Cardiac muscle cell (in vitro differentiated cells and primary cell): ENCODE results near the gene BCL3. TPM values are rescaled to one million over a fixed set of nuclear protein-coding genes. Genes with fewer than 3 reads are reported as not detected.
A peak's percentile ranks its signal among the peaks of the same experiment; 100 is the strongest.

Experiments used
- DNase-seq, 2 donors: peaks; one replicate each; pipeline versions ENCODE4 v3.0.0 to v3.0.0-alpha.2; 2010 to 2017; ENCODE audit warnings: low read depth in 1 of 2, low spot score in 1 of 2
- H3K27ac ChIP-seq: fragments of 200-600 bp; sonication (generic); 2 replicates; pipeline ENCODE4 v1.5.1; 2016
- H3K27me3 ChIP-seq: fragments of 200-600 bp; sonication (generic); 2 replicates; pipeline ENCODE4 v1.6.0; 2016; ENCODE audit warnings: control low read depth
- H3K36me3 ChIP-seq: fragments of 200-600 bp; sonication (generic); 2 replicates; pipeline ENCODE4 v1.5.1; 2016; ENCODE audit warnings: control low read depth
- H3K4me1 ChIP-seq: fragments of 200-600 bp; sonication (generic); 2 replicates; pipeline ENCODE4 v1.8.1; 2017; ENCODE audit warnings: low read depth, mild to moderate bottlenecking, mixed run types
- H3K4me3 ChIP-seq: fragments of 200-600 bp; sonication (generic); 2 replicates; pipeline ENCODE4 v1.5.1; 2016; ENCODE audit warnings: mild to moderate bottlenecking
- H3K9me3 ChIP-seq: fragments of 200-600 bp; sonication (generic); 2 replicates; pipeline ENCODE4 v1.5.1; 2017; ENCODE audit warnings: low read depth, mild to moderate bottlenecking, control low read depth
- polyA plus RNA-seq: library from polyadenylated mRNA; unstranded; fragments of >200 nt; fragmentation: Nextera tagmentation; extraction: Ambion mirVana; gene quantifications from 2 replicates; pipeline ENCODE4 v1.2.1, GENCODE V29; 2016
- total RNA-seq: library from RNA; depleted of rRNA; stranded (reverse); fragments of >200 nt; gene quantifications from 2 replicates; pipeline ENCODE4 v1.2.3, GENCODE V29; 2016
- TF ChIP-seq, protein P1 (sequence below): IDR thresholded peaks from 2 replicates; pipeline ENCODE4 v1.5.1; 2012; ENCODE audit warnings: low read depth, mild to moderate bottlenecking, low read length

Gene BCL3
- total and polyA plus RNA-seq, 2 experiments from 2014 or later, result 12.4 to 15.3 TPM

DNA sequence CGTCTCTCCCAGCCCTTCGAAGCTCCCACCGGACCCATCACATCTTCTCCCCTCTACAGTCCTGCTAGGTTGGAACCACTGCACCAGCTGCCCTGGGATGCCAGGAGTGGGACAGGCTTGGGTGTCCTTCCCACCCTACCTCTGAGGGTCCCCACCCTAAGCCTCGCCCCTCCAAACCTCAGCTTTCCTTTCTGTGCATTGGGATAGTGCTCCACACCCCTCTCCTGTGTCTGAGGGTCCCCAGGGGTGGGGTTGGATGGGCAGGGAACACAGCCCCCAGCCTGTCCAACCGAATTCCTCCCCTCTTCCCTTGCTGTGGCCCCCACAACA, 1.9 kb upstream of the BCL3 start:
- peaks cover 4% of the 10 kb centered on the region for H3K4me1 ChIP-seq
- TF ChIP-seq, protein P1, sequence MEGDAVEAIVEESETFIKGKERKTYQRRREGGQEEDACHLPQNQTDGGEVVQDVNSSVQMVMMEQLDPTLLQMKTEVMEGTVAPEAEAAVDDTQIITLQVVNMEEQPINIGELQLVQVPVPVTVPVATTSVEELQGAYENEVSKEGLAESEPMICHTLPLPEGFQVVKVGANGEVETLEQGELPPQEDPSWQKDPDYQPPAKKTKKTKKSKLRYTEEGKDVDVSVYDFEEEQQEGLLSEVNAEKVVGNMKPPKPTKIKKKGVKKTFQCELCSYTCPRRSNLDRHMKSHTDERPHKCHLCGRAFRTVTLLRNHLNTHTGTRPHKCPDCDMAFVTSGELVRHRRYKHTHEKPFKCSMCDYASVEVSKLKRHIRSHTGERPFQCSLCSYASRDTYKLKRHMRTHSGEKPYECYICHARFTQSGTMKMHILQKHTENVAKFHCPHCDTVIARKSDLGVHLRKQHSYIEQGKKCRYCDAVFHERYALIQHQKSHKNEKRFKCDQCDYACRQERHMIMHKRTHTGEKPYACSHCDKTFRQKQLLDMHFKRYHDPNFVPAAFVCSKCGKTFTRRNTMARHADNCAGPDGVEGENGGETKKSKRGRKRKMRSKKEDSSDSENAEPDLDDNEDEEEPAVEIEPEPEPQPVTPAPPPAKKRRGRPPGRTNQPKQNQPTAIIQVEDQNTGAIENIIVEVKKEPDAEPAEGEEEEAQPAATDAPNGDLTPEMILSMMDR, result no peak
- H3K4me3 ChIP-seq, result no peak overlapping the region
- H3K36me3 ChIP-seq, result no peaks in the 10 kb centered on the region
- no peaks in the 10 kb centered on the region for H3K9me3 ChIP-seq
- peaks cover 15% of the 10 kb centered on the region for H3K27me3 ChIP-seq
- H3K27ac ChIP-seq, result no peak overlapping the region
- DNase-seq, result no peak

- Histone ChIP-seq H3K9me3 (no peaks in the 10 kb centered on the region), H3K36me3 (no peaks in the 10 kb centered on the region), H3K4me3 (peak overlapping the region; percentile 82), H3K27me3 (peaks cover 15% of the 10 kb centered on the region), H3K27ac (no peak overlapping the region), H3K4me1 (peaks cover 4% of the 10 kb centered on the region)
- peak; percentile 84 to 98 for DNase-seq
- TF ChIP-seq, protein P1, result no peak
Observed at GRCh38 chr19:44746946-44747738, 1.4 kb upstream of the BCL3 start.

- DNase-seq, result peak; percentile 46 to 81
- H3K4me1 ChIP-seq, result peaks cover 4% of the 10 kb centered on the region
- TF ChIP-seq, protein P1, result no peak
- H3K27ac ChIP-seq, result no peak overlapping the region
- no peaks in the 10 kb centered on the region for H3K9me3 ChIP-seq
- no peaks in the 10 kb centered on the region for H3K36me3 ChIP-seq
- H3K4me3 ChIP-seq, result peak overlapping the region; percentile 82
- H3K27me3 ChIP-seq, result peaks cover 15% of the 10 kb centered on the region
Observed at GRCh38 chr19:44747739-44748425, 626 bp upstream of the BCL3 start.

DNA sequence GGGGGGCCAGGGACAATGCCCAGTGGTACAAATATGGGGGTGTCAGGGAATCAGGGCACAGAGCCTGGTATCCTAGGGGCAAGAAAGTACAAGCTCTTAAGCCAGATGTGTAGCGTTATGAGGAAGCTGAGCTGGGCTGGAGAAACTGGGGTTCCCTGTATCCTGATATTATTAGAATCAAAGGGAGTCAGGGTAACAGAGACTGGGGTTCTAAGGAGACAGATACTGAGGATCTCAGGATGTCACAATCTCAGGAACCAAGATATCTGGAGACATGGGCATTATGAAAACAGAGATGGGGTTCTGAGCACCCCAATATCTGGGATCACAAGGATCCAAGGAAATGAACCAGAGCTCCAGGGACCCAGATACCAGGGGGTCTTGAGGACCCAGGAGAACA, 784 bp downstream of the BCL3 start:
- peaks cover 15% of the 10 kb centered on the region for H3K27me3 ChIP-seq
- no peak overlapping the region for H3K27ac ChIP-seq
- no peak for DNase-seq
- H3K36me3 ChIP-seq, result no peaks in the 10 kb centered on the region
- TF ChIP-seq, protein P1, result no peak
- peak overlapping the region; percentile 82 for H3K4me3 ChIP-seq
- H3K4me1 ChIP-seq, result peaks cover 4% of the 10 kb centered on the region
- H3K9me3 ChIP-seq, result no peaks in the 10 kb centered on the region

GRCh38 chr19:44749994-44750393, 1.5 kb downstream of the BCL3 start:
- TF ChIP-seq, protein P1, result no peak
- no peak overlapping the region for H3K4me3 ChIP-seq
- H3K27ac ChIP-seq, result no peak overlapping the region
- H3K9me3 ChIP-seq, result no peaks in the 10 kb centered on the region
- no peaks in the 10 kb centered on the region for H3K36me3 ChIP-seq
- peaks cover 10% of the 10 kb centered on the region for H3K4me1 ChIP-seq
- H3K27me3 ChIP-seq, result peaks cover 15% of the 10 kb centered on the region
- DNase-seq, result no peak
